Left kidney (tissue), 8 donors: ENCODE measurements around the gene STX3. TPM values are rescaled to one million over a fixed set of nuclear protein-coding genes. Genes with fewer than 3 reads are reported as not detected.

Source experiments
- DNase-seq: peaks from one replicate; pipeline ENCODE4 v3.0.0-alpha.2; 2013
- long read RNA-seq, 8 donors: transcript quantifications; one replicate each; lab custom pipeline, GENCODE V29; 2026
- polyA plus RNA-seq: library from polyadenylated mRNA; unstranded; fragments of 120-200 nt; gene quantifications from one replicate; pipeline ENCODE4 v1.2.1, GENCODE V29; 2013; ENCODE audit not compliant: insufficient read length

Gene STX3
- 78.8 TPM for polyA plus RNA-seq
- long read RNA-seq, donor 1, partial matches to known transcripts = 0 of 9 reads
- long read RNA-seq, donor 1, other reads (novel, unspliced or antisense) = 0 of 9 reads
- long read RNA-seq, donor 2, transcript STX3-201 (11 exons, 3,299 nt) = major isoform, 7 of 81 reads
- long read RNA-seq, donor 2, partial matches to known transcripts = 0 of 81 reads
- long read RNA-seq, donor 2, other reads (novel, unspliced or antisense) = 73 of 81 reads
- long read RNA-seq, donor 3, transcript STX3-201 (11 exons, 3,299 nt) = major isoform, 7 of 23 reads
- long read RNA-seq, donor 3, partial matches to known transcripts = 14 of 23 reads
- long read RNA-seq, donor 3, other reads (novel, unspliced or antisense) = 0 of 23 reads
- long read RNA-seq, donor 4, partial matches to known transcripts = 0 of 5 reads
- long read RNA-seq, donor 4, other reads (novel, unspliced or antisense) = 0 of 5 reads
- long read RNA-seq, donor 5, transcript STX3-201 (11 exons, 3,299 nt) = major isoform, 14 of 19 reads
- long read RNA-seq, donor 5, partial matches to known transcripts = 0 of 19 reads
- long read RNA-seq, donor 5, other reads (novel, unspliced or antisense) = 0 of 19 reads
- long read RNA-seq, donor 6, partial matches to known transcripts = 0 of 5 reads
- long read RNA-seq, donor 6, other reads (novel, unspliced or antisense) = 0 of 5 reads
- long read RNA-seq, donor 7, transcript STX3-201 (11 exons, 3,299 nt) = major isoform, 5 of 14 reads
- long read RNA-seq, donor 7, partial matches to known transcripts = 5 of 14 reads
- long read RNA-seq, donor 7, other reads (novel, unspliced or antisense) = 0 of 14 reads
- long read RNA-seq, donor 8, transcript STX3-201 (11 exons, 3,299 nt) = major isoform, 5 of 51 reads
- long read RNA-seq, donor 8, partial matches to known transcripts = 0 of 51 reads
- long read RNA-seq, donor 8, other reads (novel, unspliced or antisense) = 44 of 51 reads

- peak; percentile 47 for DNase-seq
Observed at GRCh38 chr11:59754859-59755700, at the start of gene STX3. Gene STX3 (plus strand): TSS chr11:59755376. CDS start chr11:59755606, 230 bp downstream.

- DNase-seq = no peak
Observed at GRCh38 chr11:59706518-59707285, 48.5 kb upstream of the STX3 start.

- DNase-seq = no peak
Observed at GRCh38 chr11:59707371-59707770, 47.8 kb upstream of the STX3 start.

GRCh38 chr11:59708537-59708936, 46.6 kb upstream of the STX3 start:
- DNase-seq = no peak

- no peak for DNase-seq
Observed at GRCh38 chr11:59710136-59710847, 44.9 kb upstream of the STX3 start.

- no peak for DNase-seq
Observed at GRCh38 chr11:59713745-59714144, 41.4 kb upstream of the STX3 start, which contains the start of gene OR10V1. Gene OR10V1 (minus strand): TSS chr11:59713845. CDS start chr11:59713845, 0 bp downstream.

- no peak for DNase-seq
Observed at GRCh38 chr11:59716051-59716450, 39.1 kb upstream of the STX3 start.

- no peak for DNase-seq
Observed at GRCh38 chr11:59719556-59719955, 35.6 kb upstream of the STX3 start.

- no peak for DNase-seq
Observed at GRCh38 chr11:59724066-59724465, 31.1 kb upstream of the STX3 start.

GRCh38 chr11:59727426-59727825, 27.8 kb upstream of the STX3 start:
- no peak for DNase-seq

- DNase-seq = no peak
Observed at GRCh38 chr11:59728154-59728553, 27.0 kb upstream of the STX3 start.

GRCh38 chr11:59728913-59729312, 26.3 kb upstream of the STX3 start:
- no peak for DNase-seq

- DNase-seq = no peak
Observed at GRCh38 chr11:59729834-59730233, 25.3 kb upstream of the STX3 start.

- DNase-seq = no peak
Observed at GRCh38 chr11:59730896-59731565, 24.1 kb upstream of the STX3 start.

GRCh38 chr11:59746111-59746510, 9.1 kb upstream of the STX3 start:
- no peak for DNase-seq

GRCh38 chr11:59753650-59754493, 1.3 kb upstream of the STX3 start:
- peak; percentile 75 for DNase-seq

- no peak for DNase-seq
Observed at GRCh38 chr11:59754494-59754858, 700 bp upstream of the STX3 start.

GRCh38 chr11:59755701-59756557, 753 bp downstream of the STX3 start:
- DNase-seq = peak; percentile 31
